ENCODE measurements around the gene PCYOX1L. TPM values are rescaled to one million over a fixed set of nuclear protein-coding genes. Genes with fewer than 3 reads are reported as not detected.

PCYOX1L gene
- polyA plus RNA-seq, 3 donors from 2014 or later, result 3.7 to 8.7 (median 6.8) TPM

GRCh38 chr5:149404746-149405549 is 47.1 kb downstream of the PCYOX1L start:
- H3K27me3 Mint-ChIP-seq (ENCODE audit: low read depth in 3 of 3), result peaks cover 0 to 4% (median 2%) of the 10 kb centered on the region in 3 donors
- DNase-seq, result no peak
- no peaks in the 10 kb centered on the region for H3K4me1 Mint-ChIP-seq
- no peaks in the 10 kb centered on the region for H3K9me3 Mint-ChIP-seq
- no peak overlapping the region for H3K27ac Mint-ChIP-seq
- no peaks in the 10 kb centered on the region for H3K36me3 Mint-ChIP-seq
- H3K4me3 Mint-ChIP-seq, result no peak overlapping the region

GRCh38 chr5:149405550-149406202 is 47.8 kb downstream of the PCYOX1L start:
- peaks cover 0 to 4% (median 2%) of the 10 kb centered on the region in 3 donors for H3K27me3 Mint-ChIP-seq (ENCODE audit: low read depth in 3 of 3)
- no peak overlapping the region for H3K27ac Mint-ChIP-seq
- no peaks in the 10 kb centered on the region for H3K4me1 Mint-ChIP-seq
- DNase-seq, result no peak
- H3K36me3 Mint-ChIP-seq, result no peaks in the 10 kb centered on the region
- H3K9me3 Mint-ChIP-seq, result no peaks in the 10 kb centered on the region
- H3K4me3 Mint-ChIP-seq, result no peak overlapping the region

DNA sequence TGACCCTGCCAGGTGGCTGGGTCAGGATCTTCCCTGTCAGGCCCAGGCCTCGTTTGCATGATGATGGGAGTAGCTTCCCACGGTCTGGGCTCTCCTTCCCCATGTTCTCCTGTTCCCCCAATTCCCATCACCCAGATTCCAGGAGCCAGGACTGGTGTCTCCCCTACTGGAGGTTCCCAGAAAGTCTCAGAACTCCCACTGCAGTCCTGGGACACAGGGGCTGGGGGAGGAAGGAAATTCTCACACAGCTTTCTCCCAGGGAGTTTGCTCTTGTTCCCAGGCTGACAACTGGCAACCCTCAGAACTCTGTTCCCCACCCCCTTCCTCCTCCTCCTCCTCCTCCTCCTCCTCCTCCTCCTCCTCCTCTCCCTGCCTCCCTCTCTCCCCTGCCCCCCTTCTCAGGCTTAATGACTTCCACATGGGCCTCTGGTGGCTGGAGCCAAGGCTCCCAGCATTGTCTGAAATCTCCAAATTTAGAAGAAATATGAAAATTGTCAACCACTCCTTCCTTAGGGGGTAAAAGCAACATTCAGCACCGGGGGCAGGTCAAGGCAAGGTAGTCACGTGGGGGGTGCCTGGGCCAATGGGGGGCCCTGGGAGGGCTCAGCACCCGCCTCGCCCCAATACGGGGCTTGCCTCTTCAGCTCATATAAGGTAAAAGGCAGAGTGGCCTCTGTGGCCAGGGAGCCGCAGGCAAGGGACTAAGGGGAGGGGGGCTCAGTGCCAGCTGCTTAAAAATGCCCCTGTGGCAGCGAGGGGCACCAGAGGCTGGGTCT is 48.5 kb downstream of the PCYOX1L start:
- DNase-seq, result no peak
- Mint-ChIP-seq H3K36me3 (no peaks in the 10 kb centered on the region), H3K27ac (no peak overlapping the region), H3K4me3 (no peak overlapping the region), H3K27me3 (ENCODE audit: low read depth in 3 of 3) (peaks cover 0 to 4% (median 0%) of the 10 kb centered on the region in 3 donors), H3K4me1 (no peaks in the 10 kb centered on the region), H3K9me3 (no peaks in the 10 kb centered on the region)

GRCh38 chr5:149406979-149407306 is 49.1 kb downstream of the PCYOX1L start:
- no peaks in the 10 kb centered on the region for H3K4me1 Mint-ChIP-seq

DNA sequence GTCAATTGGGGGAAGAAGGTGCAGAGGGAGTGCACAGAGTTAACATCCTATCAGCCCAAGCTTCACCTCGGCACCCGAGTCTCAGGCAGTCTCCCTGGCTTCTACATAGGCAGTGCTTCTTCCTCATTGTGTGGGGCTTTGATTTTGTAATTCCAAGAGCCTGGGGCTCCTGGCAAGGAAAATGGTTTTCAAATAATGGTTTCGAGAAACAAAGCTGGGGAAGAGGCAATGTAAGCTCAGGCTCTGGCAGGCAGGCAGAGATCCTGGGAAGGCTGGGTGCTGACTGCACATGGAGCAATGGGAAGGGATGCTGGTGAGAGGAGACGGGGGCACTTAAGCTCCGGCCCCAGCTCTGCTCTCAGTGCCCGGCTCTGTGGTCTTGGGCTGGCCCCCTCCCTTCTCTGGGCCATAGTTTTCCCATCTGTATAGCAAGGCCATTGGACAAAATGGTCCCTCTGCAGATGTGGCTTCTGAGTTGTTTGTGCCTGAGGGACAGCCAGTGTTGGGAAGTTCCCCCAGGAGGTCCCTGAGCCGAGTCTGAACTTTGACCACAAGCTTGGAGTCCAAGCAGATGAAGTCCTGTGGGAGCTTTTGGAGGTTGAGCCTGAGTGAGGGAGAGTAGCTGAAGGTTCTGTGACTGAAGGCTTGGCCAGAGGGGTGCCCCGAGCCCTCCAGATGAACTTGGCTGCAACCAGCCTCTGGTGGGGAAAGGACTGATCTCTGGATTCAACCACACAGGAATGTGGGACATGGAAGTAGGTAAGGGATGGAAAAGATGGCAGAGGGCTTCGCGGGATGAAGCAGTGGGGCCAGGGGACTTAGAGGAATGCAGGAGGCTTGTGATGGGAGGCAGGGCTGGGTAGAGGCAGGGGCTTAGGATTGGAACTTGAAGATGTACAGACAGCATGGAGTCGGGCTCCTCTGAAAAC is 49.7 kb downstream of the PCYOX1L start:
- no peak overlapping the region for H3K4me3 Mint-ChIP-seq

More at GRCh38 chr5:149406979-149407306, 49.1 kb downstream of the PCYOX1L start:
- H3K36me3 Mint-ChIP-seq, result no peaks in the 10 kb centered on the region
- H3K9me3 Mint-ChIP-seq, result no peaks in the 10 kb centered on the region
- peaks cover 0 to 2% (median 0%) of the 10 kb centered on the region in 3 donors for H3K27me3 Mint-ChIP-seq (ENCODE audit: low read depth in 3 of 3)
- H3K4me3 Mint-ChIP-seq, result no peak overlapping the region
- H3K27ac Mint-ChIP-seq, result no peak overlapping the region
- DNase-seq, result no peak

GRCh38 chr5:149408252-149409099 is 50.6 kb downstream of the PCYOX1L start:
- Mint-ChIP-seq H3K4me1 (no peaks in the 10 kb centered on the region), H3K27me3 (ENCODE audit: low read depth in 3 of 3) (no peaks in the 10 kb centered on the region), H3K4me3 (no peak overlapping the region), H3K27ac (no peak overlapping the region), H3K36me3 (no peaks in the 10 kb centered on the region), H3K9me3 (no peaks in the 10 kb centered on the region)
- DNase-seq, result no peak

More for the DNA sequence above, 49.7 kb downstream of the PCYOX1L start:
- H3K27ac Mint-ChIP-seq, result no peak overlapping the region
- H3K4me1 Mint-ChIP-seq, result no peaks in the 10 kb centered on the region
- no peaks in the 10 kb centered on the region for H3K27me3 Mint-ChIP-seq (ENCODE audit: low read depth in 3 of 3)
- H3K9me3 Mint-ChIP-seq, result no peaks in the 10 kb centered on the region
- H3K36me3 Mint-ChIP-seq, result no peaks in the 10 kb centered on the region
- DNase-seq, result no peak

DNA sequence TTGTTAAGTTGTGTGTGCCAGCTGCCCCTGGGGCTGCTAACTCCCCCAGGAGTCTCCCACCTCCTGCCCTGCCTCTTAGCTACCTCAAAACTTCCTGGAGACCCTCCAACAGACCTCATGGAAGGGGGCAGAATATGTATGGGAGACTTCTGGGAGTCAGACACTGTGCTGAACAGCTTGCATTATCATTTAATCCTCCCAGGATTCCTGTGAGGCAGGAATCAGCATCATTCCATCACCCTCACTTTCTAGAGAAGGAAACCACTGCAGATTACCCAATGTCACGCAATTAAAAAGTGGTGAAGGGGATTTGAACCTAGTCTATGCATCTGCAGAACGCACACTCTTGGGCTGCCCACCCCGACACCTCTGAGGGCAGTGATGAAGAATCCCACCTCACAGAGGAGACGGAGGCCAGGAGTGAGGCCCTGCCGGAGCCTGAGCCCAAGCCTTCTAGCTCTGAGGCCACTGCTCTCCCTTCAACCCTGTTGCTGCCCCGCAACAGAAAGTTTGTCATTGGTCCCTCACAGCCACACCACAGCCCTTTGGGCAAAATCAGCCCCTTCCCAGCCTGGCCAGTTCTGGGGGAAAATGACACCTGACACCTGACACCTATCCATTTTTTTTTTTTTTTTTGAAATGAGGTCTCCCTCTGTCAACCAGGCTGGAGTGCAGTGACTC is 51.6 kb downstream of the PCYOX1L start:
- H3K27ac Mint-ChIP-seq, result no peak overlapping the region
- no peaks in the 10 kb centered on the region for H3K27me3 Mint-ChIP-seq (ENCODE audit: low read depth in 3 of 3)
- no peaks in the 10 kb centered on the region for H3K36me3 Mint-ChIP-seq
- no peak for DNase-seq
- H3K9me3 Mint-ChIP-seq, result no peaks in the 10 kb centered on the region
- H3K4me1 Mint-ChIP-seq, result no peaks in the 10 kb centered on the region
- H3K4me3 Mint-ChIP-seq, result no peak overlapping the region

DNA sequence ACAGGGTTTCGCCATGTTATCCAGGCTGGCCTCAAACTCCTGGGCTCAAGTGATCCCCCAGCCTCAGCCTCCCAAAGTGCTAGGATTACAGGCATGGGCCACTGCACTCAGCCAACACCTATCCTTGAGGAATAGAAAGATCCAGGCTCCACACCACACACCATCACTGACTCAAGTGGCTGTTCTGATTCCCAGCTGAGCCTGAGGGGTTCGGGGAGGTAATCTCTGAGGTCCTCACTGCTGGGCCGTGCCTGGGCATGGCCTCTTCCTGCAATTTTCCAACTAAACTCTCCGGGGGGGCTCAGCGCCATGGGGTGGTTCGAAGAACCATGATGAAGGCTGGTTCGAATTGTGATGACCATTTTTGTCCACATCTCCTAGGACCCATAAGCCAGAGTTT is 52.2 kb downstream of the PCYOX1L start:
- H3K9me3 Mint-ChIP-seq, result no peaks in the 10 kb centered on the region
- H3K4me3 Mint-ChIP-seq, result no peak overlapping the region
- H3K36me3 Mint-ChIP-seq, result no peaks in the 10 kb centered on the region
- no peaks in the 10 kb centered on the region for H3K4me1 Mint-ChIP-seq
- no peaks in the 10 kb centered on the region for H3K27me3 Mint-ChIP-seq (ENCODE audit: low read depth in 3 of 3)
- H3K27ac Mint-ChIP-seq, result no peak overlapping the region
- DNase-seq, result no peak

- H3K27me3 Mint-ChIP-seq (ENCODE audit: low read depth in 3 of 3), result no peaks in the 10 kb centered on the region
- H3K36me3 Mint-ChIP-seq, result no peaks in the 10 kb centered on the region
- H3K4me3 Mint-ChIP-seq, result no peak overlapping the region
- no peaks in the 10 kb centered on the region for H3K9me3 Mint-ChIP-seq
- H3K27ac Mint-ChIP-seq, result no peak overlapping the region
- DNase-seq, result no peak
- H3K4me1 Mint-ChIP-seq, result no peaks in the 10 kb centered on the region
Measured at GRCh38 chr5:149410721-149411432, 53.0 kb downstream of the PCYOX1L start.

- Mint-ChIP-seq H3K27me3 (ENCODE audit: low read depth in 3 of 3) (no peaks in the 10 kb centered on the region), H3K36me3 (no peaks in the 10 kb centered on the region), H3K27ac (no peak overlapping the region), H3K4me1 (no peaks in the 10 kb centered on the region), H3K4me3 (no peak overlapping the region), H3K9me3 (no peaks in the 10 kb centered on the region)
- no peak for DNase-seq
Measured at GRCh38 chr5:149411738-149412519, 54.1 kb downstream of the PCYOX1L start.

- H3K4me3 Mint-ChIP-seq, result no peak overlapping the region
- H3K9me3 Mint-ChIP-seq, result no peaks in the 10 kb centered on the region
- H3K27ac Mint-ChIP-seq, result no peak overlapping the region
- no peak for DNase-seq
- no peaks in the 10 kb centered on the region for H3K4me1 Mint-ChIP-seq
- H3K36me3 Mint-ChIP-seq, result no peaks in the 10 kb centered on the region
- no peaks in the 10 kb centered on the region for H3K27me3 Mint-ChIP-seq (ENCODE audit: low read depth in 3 of 3)
Measured at GRCh38 chr5:149412783-149413476, 55.1 kb downstream of the PCYOX1L start.

All from immature natural killer cell (primary cell).